ELF-1 (cell line): ENCODE measurements around the gene TMA16.
A peak's percentile ranks its signal among the peaks of the same experiment; 100 is the strongest.
"Not testable (repeated sequence)": the region's sequence is repeated elsewhere in the genome, so short reads cannot be mapped to it uniquely, and the experiment has no call there.

Source experiments
- DNase-seq: peaks from one replicate; pipeline ENCODE4 v3.0.0-alpha.2; 2016; ENCODE audit warnings: low read depth, low spot score

TMA16 gene

GRCh38 chr4:163494360-163495241, at the start of gene TMA16:
Gene TMA16 (plus strand): TSS chr4:163494690. CDS start chr4:163494802, 112 bp downstream.
- DNase-seq: peak; percentile 97

- DNase-seq: not testable (repeated sequence)
Observed at GRCh38 chr4:163447023-163447422, 47.5 kb upstream of the TMA16 start.

- no peak for DNase-seq
Observed at GRCh38 chr4:163447481-163447880, 47.0 kb upstream of the TMA16 start.

- DNase-seq: no peak
Observed at GRCh38 chr4:163448540-163449203, 45.8 kb upstream of the TMA16 start.

GRCh38 chr4:163462556-163462955, 31.9 kb upstream of the TMA16 start:
- no peak for DNase-seq

- DNase-seq: no peak
Observed at GRCh38 chr4:163467082-163467770, 27.3 kb upstream of the TMA16 start.

- no peak for DNase-seq
Observed at GRCh38 chr4:163470391-163470790, 24.1 kb upstream of the TMA16 start.

- DNase-seq: no peak
Observed at GRCh38 chr4:163473130-163473529, 21.4 kb upstream of the TMA16 start.

GRCh38 chr4:163473576-163473975, 20.9 kb upstream of the TMA16 start, which contains the start of gene TKTL2:
Gene TKTL2 (minus strand): TSS chr4:163473754. CDS start chr4:163473734, 20 bp downstream.
- no peak for DNase-seq

GRCh38 chr4:163474027-163474426, 20.5 kb upstream of the TMA16 start:
- no peak for DNase-seq

GRCh38 chr4:163476761-163477438, 17.6 kb upstream of the TMA16 start:
- DNase-seq: no peak

GRCh38 chr4:163482190-163482589, 12.3 kb upstream of the TMA16 start:
- DNase-seq: no peak

- DNase-seq: peak; percentile 51
Observed at GRCh38 chr4:163484906-163485305, 9.6 kb upstream of the TMA16 start.

- DNase-seq: no peak
Observed at GRCh38 chr4:163485589-163485988, 8.9 kb upstream of the TMA16 start.

- no peak for DNase-seq
Observed at GRCh38 chr4:163486321-163486720, 8.2 kb upstream of the TMA16 start.

GRCh38 chr4:163489929-163490328, 4.6 kb upstream of the TMA16 start:
- DNase-seq: no peak

- DNase-seq: peak; percentile 17
Observed at GRCh38 chr4:163492951-163493504, 1.5 kb upstream of the TMA16 start.

- no peak for DNase-seq
Observed at GRCh38 chr4:163493643-163494359, 689 bp upstream of the TMA16 start.

GRCh38 chr4:163495900-163496299, 1.4 kb downstream of the TMA16 start:
- DNase-seq: no peak

GRCh38 chr4:163500586-163500985, 6.1 kb downstream of the TMA16 start:
- DNase-seq: no peak

- DNase-seq: no peak
Observed at GRCh38 chr4:163505374-163505773, 10.9 kb downstream of the TMA16 start.
